Urinary bladder (tissue), 4 donors: ENCODE measurements around the gene DCAF5. TPM values are rescaled to one million over a fixed set of nuclear protein-coding genes. Genes with fewer than 3 reads are reported as not detected.

ENCODE experiments used
- DNase-seq: peaks from one replicate; pipeline ENCODE4 v3.0.0-alpha.2; 2015; ENCODE audit errors: extremely low spot score
- H3K27ac ChIP-seq: one replicate; pipeline ENCODE4 v1.5.1; 2013; ENCODE audit warnings: low read depth, mild to moderate bottlenecking, moderate library complexity
- H3K36me3 ChIP-seq: one replicate; pipeline ENCODE4 v1.6.1; 2013; ENCODE audit warnings: mild to moderate bottlenecking, moderate library complexity; ENCODE audit not compliant: insufficient read depth
- H3K4me1 ChIP-seq: one replicate; pipeline ENCODE4 v1.6.1; 2013; ENCODE audit warnings: mild to moderate bottlenecking, moderate library complexity; ENCODE audit not compliant: insufficient read depth
- H3K4me3 ChIP-seq: one replicate; pipeline ENCODE4 v1.5.1; 2013; ENCODE audit warnings: low read depth, low read length
- WGBS: extraction: QIAGEN DNeasy Blood & Tissue Kit; methylation state at CpG from one replicate; pipeline ENCODE4 v1.1.7; 2013; 5-methylcytosine and 5-hydroxymethylcytosine counted together
- polyA plus RNA-seq: library from polyadenylated mRNA; stranded (reverse); fragments of 200-250 nt; gene quantifications from one replicate; pipeline ENCODE4 v1.2.3, GENCODE V29; 2013
- total RNA-seq: library from RNA; depleted of rRNA; stranded (reverse); fragments of >200 nt; gene quantifications from one replicate; pipeline ENCODE4 v1.2.3, GENCODE V29; 2014
- donor health status: healthy with polysubstance abuse.
- donor health status: healthy.

Gene DCAF5
- total and polyA plus RNA-seq, 2 donors, result 28.8 to 35.5 TPM

GRCh38 chr14:69059658-69060623, 93.0 kb downstream of the DCAF5 start:
- Histone ChIP-seq H3K36me3 (peaks cover 6% of the 10 kb centered on the region), H3K4me3 (no peak overlapping the region), H3K4me1 (no peaks in the 10 kb centered on the region), H3K27ac (no peak overlapping the region)
- no peak for DNase-seq
- WGBS, result 56% methylated on average over 8 of the region's 8 CpGs

GRCh38 chr14:69055999-69056788, 96.7 kb downstream of the DCAF5 start:
- H3K4me1 ChIP-seq, result no peaks in the 10 kb centered on the region
- H3K27ac ChIP-seq, result no peak overlapping the region
- peaks cover 2% of the 10 kb centered on the region for H3K36me3 ChIP-seq

GRCh38 chr14:69055125-69055524, 97.8 kb downstream of the DCAF5 start:
- H3K36me3 ChIP-seq, result peaks cover 2% of the 10 kb centered on the region
- H3K4me3 ChIP-seq, result no peak overlapping the region
- no peak for DNase-seq
- H3K27ac ChIP-seq, result no peak overlapping the region
- WGBS, result 94% methylated on average over 21 of the region's 21 CpGs
- peaks cover under 1% of the 10 kb centered on the region for H3K4me1 ChIP-seq

More at GRCh38 chr14:69055999-69056788, 96.7 kb downstream of the DCAF5 start:
- WGBS, result 33% methylated on average over 3 of the region's 3 CpGs
- H3K4me3 ChIP-seq, result no peak overlapping the region
- no peak for DNase-seq

- H3K27ac ChIP-seq, result no peak overlapping the region
- peaks cover 2% of the 10 kb centered on the region for H3K4me1 ChIP-seq
- 89% methylated on average over 11 of the region's 11 CpGs for WGBS
These were observed 98.9 kb downstream of the DCAF5 start for GRCh38 chr14:69054030-69054429.

GRCh38 chr14:69052181-69052601, 100.7 kb downstream of the DCAF5 start:
- peaks cover 2% of the 10 kb centered on the region for H3K36me3 ChIP-seq
- DNase-seq, result no peak
- no peak overlapping the region for H3K4me3 ChIP-seq
- H3K4me1 ChIP-seq, result peaks cover 2% of the 10 kb centered on the region
- WGBS, result 30% methylated on average over 4 of the region's 4 CpGs
- H3K27ac ChIP-seq, result no peak overlapping the region

More at GRCh38 chr14:69054030-69054429, 98.9 kb downstream of the DCAF5 start:
- H3K36me3 ChIP-seq, result peaks cover 2% of the 10 kb centered on the region
- no peak for DNase-seq
- H3K4me3 ChIP-seq, result no peak overlapping the region

GRCh38 chr14:69050240-69051184, 102.4 kb downstream of the DCAF5 start:
- H3K36me3 ChIP-seq, result peaks cover 2% of the 10 kb centered on the region
- 35% methylated on average over 6 of the region's 6 CpGs for WGBS
- no peak overlapping the region for H3K27ac ChIP-seq
- H3K4me3 ChIP-seq, result no peak overlapping the region
- DNase-seq, result no peak
- peaks cover 2% of the 10 kb centered on the region for H3K4me1 ChIP-seq

- DNase-seq, result no peak
- no peak overlapping the region for H3K4me3 ChIP-seq
- 6% methylated on average over 2 of the region's 2 CpGs for WGBS
- peak overlapping the region; percentile 56 for H3K27ac ChIP-seq
- peaks cover 2% of the 10 kb centered on the region for H3K4me1 ChIP-seq
- no peaks in the 10 kb centered on the region for H3K36me3 ChIP-seq
These were observed 103.2 kb downstream of the DCAF5 start for GRCh38 chr14:69049675-69050074.

- Histone ChIP-seq H3K4me1 (peaks cover 2% of the 10 kb centered on the region), H3K36me3 (no peaks in the 10 kb centered on the region), H3K27ac (no peak overlapping the region), H3K4me3 (no peak overlapping the region)
- WGBS, result 78% methylated on average over 3 of the region's 3 CpGs
- no peak for DNase-seq
These were observed 104.5 kb downstream of the DCAF5 start for GRCh38 chr14:69048456-69048855.

- DNase-seq, result no peak
- H3K36me3 ChIP-seq, result no peaks in the 10 kb centered on the region
- no peak overlapping the region for H3K4me3 ChIP-seq
- 93% methylated on average over 1 of the region's 1 CpG for WGBS
- peaks cover 2% of the 10 kb centered on the region for H3K4me1 ChIP-seq
- H3K27ac ChIP-seq, result no peak overlapping the region
These were observed 105.7 kb downstream of the DCAF5 start for GRCh38 chr14:69047255-69047654.

- Histone ChIP-seq H3K27ac (no peak overlapping the region), H3K4me3 (no peak overlapping the region), H3K4me1 (peaks cover 2% of the 10 kb centered on the region), H3K36me3 (no peaks in the 10 kb centered on the region)
- DNase-seq, result no peak
- WGBS, result 18% methylated on average over 7 of the region's 7 CpGs
These were observed 106.5 kb downstream of the DCAF5 start for GRCh38 chr14:69046476-69046860.

GRCh38 chr14:69045857-69046475, 107.0 kb downstream of the DCAF5 start:
- H3K4me3 ChIP-seq, result no peak overlapping the region
- no peaks in the 10 kb centered on the region for H3K36me3 ChIP-seq
- 31% methylated on average over 7 of the region's 7 CpGs for WGBS
- H3K27ac ChIP-seq, result peak overlapping the region; percentile 24
- DNase-seq, result no peak
- H3K4me1 ChIP-seq, result peaks cover 2% of the 10 kb centered on the region

- 35% methylated on average over 6 of the region's 6 CpGs for whole genome bisulfite sequencing
- H3K27ac ChIP-seq, result no peak overlapping the region
- DNase-seq, result no peak
- H3K4me1 ChIP-seq, result peaks cover under 1% of the 10 kb centered on the region
- no peak overlapping the region for H3K4me3 ChIP-seq
- H3K36me3 ChIP-seq, result no peaks in the 10 kb centered on the region
These were observed 107.9 kb downstream of the DCAF5 start for GRCh38 chr14:69044965-69045555.
